GM18505 (cell line): Measurements from ENCODE around the gene ACVR1B.

Experiments used
- ATAC-seq: cut with Tn5 transposase; IDR thresholded peaks from one replicate; pipeline ENCODE4 v1.9.1; 2021; ENCODE audit not compliant: unreplicated experiment
- POLR2A ChIP-seq: IDR thresholded peaks from 4 replicates; pipeline ENCODE4 v1.6.1; 2011; ENCODE audit warnings: borderline replicate concordance; ENCODE audit not compliant: insufficient read depth, insufficient read length; ENCODE audit errors: extremely low read depth

The ACVR1B gene

DNA sequence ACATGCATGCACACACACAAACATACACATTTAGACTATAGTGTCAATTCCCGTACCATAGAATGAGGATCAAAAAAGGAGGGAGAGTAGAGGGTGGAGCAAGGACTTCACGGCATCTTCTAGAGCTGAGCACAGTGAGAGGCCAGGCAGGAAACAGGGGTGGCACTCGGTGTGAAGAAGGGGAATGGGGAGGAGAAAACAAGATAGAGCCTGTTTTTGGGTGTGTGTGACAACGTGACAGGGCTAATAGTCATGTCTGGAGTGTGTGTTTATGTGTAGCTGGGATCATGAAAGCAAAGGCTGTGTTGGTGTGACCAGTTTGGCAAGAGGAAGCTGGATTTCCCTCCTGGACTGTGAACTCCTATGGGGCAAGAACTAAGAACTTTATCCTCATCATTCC, 9.9 kb upstream of the ACVR1B start:
- no peak for ATAC-seq
- no peak for TF ChIP-seq POLR2A

DNA sequence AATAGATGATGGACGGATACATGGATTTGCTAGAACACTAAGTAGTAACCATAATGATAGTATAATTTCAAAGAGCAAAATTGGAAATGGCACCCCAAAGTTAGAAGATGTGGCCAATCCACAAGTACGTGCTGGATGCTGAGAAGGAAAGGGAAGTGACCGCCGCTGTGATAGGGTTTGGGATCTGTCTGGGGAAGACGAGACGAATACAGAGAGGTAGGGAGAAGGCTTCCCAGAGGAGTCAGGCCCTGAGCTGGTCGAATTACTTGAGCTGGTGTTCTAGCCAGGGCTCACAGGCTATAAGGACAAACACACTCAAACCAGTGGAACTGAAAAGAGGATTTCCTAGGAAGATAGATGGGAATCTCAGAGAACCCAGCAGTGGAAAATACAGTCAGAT, 9.4 kb upstream of the ACVR1B start:
- TF ChIP-seq POLR2A = no peak
- no peak for ATAC-seq

DNA sequence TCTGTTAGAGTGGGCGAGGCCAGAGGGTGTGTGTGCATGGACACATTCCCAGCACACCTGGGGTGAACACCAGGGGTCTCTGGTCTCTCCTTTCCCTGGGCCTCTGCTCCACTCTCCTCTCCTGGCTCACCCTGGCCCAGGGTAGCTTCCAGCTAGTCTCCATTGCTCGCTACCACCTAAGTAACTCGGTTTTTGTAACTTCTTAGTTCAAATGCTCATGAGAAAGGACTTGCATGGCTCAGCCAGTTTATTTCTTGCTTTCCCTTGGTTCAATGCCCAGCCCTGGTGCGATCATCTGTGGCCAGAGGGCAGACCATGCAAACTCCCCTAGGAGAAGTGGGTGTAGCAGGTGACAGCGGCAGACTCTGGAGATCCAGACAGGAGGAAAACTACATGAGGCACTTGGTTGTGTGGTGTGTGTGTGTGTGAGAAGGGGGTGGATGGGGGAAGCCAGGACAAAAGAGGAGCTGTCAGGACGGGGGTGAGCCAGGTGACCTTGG, 8.9 kb upstream of the ACVR1B start:
- no peak for ATAC-seq
- TF ChIP-seq POLR2A = no peak

DNA sequence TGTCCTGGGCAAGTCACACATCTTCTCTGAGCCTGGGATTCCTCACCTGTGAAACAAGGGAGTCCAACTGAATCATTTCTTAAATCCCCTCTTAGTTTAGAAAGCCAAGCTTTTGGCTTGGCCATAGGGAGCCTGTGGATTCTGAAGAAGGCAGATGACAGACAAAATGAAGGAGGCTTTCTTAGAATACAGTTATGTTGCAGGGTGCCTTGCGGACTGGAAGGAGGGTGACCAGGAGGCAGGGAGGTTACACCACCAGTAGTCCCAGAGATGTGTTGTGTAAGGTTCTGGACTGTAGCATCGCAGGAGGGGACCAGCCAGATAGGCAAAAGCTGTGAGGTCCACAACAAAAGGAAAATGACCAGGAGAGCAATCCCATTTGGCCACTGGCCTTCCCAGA, 8.2 kb upstream of the ACVR1B start:
- ATAC-seq = no peak
- TF ChIP-seq POLR2A = no peak

DNA sequence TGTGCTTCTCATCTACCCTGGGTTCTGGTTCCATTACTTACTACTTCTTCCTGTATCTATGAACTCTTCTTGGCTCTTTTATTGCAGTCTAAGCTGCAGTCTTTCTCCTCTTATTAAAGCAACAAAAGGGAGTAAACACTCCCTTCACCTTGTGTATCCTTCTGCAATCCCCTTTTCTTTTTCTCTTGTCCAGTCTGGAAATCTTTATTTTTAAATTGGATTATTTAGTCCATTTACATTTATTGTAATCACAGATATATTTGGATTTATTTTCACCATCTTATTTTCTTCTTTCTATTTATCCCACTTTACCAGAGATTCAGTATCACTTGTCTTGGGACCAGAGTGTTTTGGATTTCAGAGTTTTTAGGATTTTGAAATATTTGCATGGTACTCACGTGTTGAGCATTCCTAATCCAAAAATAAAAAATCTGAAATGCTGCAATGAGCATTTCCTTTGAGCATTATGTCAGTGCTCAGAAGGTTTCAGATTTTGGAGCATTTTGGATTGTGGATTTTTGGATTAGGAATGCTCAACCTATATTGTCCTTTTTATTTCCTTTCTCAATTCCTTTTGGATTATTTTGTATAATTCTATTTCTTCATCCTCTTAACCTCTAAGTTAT, 6.8 kb upstream of the ACVR1B start:
- no peak for TF ChIP-seq POLR2A
- no peak for ATAC-seq

DNA sequence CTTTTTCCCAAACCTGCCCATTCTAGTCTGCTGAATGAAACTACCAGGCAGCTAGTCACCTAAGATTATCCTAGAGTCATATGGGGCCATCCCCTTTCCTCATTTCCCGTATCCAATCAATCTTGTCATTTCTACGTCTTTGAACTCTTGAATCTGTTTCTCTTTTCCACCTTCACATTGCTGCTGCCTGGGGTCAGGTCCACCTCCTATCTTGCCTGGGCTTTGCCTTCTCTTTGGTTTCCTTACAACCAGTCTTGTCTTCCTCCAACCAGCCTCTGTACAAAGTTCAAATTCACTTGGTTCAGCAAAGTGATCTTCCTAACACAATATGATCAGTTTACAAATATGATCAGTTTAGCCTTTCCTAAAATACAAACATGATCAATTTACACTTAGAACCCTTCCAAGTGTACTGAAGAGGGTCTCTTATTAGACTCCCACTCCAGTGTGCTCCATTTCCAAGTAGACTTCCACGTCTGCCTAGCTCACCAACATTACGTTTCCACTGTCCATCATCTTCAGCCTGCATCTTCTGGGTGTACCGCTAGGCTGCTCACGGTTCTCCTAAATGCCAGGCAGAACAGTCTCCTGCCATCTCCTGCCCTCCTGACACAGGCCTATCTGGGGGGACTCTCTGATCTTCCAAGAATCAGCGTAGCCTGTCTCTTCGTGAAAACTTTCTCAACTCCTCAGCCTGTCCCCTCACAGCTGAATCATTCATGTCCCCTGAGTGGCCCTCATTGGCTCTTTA, 4.1 kb upstream of the ACVR1B start:
- no peak for ATAC-seq
- TF ChIP-seq POLR2A = no peak

DNA sequence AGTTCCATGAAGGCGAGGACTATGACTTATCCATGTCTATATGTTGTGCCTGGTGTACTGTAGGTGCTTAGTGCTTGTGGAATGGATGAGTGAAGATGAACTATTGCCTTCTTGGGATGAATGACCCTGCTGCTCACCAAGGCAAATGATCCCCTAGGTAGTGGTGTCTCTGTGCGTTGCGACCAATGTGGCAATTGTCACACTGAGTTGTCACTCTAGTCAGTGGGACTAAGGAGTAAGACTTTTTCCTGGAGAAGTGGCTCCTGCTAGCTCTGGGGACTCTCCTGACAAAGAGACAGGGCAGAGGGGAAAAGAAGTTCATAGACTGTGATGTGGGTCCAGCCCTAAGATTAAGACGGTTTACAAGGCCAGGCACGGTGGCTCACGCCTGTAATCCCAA, 3.4 kb upstream of the ACVR1B start:
- ATAC-seq = no peak
- TF ChIP-seq POLR2A = no peak

DNA sequence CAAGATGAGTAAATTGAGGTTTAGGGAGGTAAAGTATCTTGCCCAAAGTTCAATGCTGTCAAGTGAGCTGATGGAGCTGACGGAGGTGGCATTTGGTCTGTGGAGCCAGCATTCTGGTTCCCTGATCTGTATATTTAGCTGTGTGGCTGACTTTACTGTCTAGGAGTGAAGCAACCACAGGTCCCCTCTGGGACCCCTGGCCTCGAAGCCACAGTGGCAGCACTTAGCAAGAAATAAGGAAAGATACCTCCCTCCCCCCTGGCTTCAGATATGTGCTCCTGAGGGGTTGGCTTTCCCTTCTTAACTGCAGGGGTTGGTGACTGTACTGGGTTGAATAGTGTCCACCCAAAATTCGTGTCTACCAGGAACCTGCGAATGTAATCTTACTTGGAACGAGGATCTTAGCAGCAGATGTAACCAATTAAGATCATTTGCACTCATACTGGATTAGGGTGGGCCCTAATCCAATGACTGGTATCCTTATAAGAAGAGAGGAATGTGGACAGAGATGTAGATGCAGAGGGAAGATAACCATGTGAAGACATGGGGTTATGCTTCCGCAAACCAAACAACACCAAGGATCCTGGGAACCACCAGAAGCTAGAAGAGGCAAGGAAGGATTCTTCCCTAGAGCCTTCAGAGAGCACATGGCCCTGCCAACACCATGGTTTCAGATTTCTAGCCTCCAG, 2.0 kb upstream of the ACVR1B start:
- no peak for ATAC-seq

DNA sequence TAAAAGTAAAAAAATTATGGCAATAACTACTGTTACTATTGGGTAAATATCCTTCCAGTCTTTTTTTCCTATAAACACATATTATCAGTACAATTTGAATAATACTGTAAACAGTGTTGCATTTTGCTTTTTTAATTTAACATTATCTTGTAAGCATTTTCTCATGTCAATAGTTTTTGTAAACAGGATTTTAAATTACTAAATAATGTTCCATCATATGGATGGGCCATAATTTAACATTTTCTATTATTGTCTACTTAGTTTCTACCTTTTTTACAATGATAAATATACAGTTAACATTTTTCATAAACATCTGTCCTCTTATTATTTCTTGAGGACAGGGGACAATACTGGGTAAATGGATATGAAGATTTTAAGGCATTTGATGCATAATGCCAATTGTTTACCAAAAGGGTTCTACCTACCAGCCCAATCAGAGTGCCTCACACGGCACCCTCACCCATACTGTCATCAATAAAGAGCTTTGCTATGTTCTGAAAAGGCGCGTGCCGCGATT, 759 bp upstream of the ACVR1B start:
- no peak for ATAC-seq
- TF ChIP-seq POLR2A = no peak

More for the DNA sequence above, 2.0 kb upstream of the ACVR1B start:
- no peak for TF ChIP-seq POLR2A

DNA sequence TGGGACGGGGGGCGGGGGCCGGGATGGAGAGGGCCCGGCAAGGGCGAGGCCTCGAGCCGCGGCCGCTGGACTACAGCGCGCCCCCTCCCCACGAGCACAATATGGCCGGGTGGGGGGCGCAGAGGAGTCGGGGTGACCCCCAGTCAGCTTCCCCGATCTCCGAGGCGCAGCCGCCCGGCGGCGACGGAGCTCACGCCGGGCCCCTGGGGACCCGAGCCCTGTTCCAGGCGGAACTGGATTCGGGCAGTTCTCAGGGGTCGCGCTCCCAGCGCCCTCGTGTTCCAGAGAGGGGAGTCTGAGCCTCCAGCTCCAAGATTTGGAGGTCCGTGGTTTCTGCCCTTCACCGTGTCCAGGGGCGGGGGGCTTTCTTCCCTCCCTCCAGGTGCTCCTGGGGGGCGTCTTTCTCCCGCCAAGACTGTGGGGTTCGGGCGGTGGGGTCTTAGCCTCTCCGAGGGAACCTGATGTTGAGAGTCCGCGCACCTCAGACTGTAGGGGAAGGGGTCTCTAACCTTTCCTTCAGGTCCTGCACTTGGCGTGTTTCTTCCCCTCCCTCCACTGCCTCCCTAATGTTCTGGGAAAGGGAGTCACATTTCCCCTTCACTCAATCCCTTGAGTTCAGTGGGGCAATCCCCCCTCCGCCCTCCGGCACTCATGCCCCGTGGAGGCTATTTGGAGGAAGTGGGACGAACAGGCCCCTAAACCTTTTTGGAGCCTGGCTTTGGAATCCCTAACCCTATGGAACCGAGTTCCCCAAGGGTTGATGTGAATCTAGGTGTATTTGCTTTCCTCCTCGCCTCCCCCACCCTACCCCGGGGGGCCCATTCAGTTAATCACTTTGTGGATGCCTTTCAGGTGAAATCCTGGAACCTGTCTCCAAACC, 584 bp downstream of the ACVR1B start:
- no peak for ATAC-seq
- no peak for TF ChIP-seq POLR2A

DNA sequence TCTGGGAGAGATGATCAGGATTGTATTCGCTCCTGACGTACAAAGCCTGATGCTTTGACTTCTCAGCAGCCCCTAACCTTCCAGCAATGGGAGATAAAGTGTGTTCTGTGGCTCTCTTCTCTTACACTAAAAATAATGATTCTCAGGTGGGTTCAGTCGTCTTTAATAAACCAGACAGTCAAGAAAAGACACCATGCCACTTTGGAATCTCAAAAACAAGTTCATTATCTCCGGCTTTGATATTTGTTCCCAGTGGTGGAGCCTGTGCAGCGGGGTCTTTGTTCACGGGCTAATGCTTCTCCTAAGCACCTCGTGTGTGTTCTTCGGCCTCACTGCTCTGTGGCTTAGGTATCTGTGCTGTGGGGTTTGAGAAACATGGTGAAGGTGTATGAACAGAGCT, 1.6 kb downstream of the ACVR1B start:
- no peak for ATAC-seq

DNA sequence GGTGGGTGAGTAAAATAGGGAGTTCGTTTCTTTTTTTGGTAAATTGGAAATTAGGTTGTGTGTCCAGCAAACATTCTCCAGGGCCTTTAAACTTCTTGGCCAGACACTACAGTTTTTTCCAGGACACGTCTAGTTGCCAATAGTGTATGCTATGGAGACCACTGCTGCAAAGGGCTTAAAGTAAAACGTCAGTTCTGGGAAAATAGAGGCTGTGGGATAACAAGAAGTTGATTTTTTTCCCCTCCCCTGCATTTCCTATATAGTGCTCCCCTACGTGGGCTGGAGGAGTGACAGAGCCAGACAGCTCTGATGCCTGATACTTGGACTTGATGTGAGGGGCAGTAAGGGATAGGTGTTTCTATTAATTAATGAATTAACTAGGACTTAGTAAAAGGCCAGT, 2.4 kb downstream of the ACVR1B start:
- TF ChIP-seq POLR2A = no peak
- ATAC-seq = no peak

More for the DNA sequence above, 1.6 kb downstream of the ACVR1B start:
- no peak for TF ChIP-seq POLR2A
